DOHH2 (cell line): ENCODE measurements around the gene ZNF576.

ENCODE experiments used
- EZH2phosphoT487 ChIP-seq: fragments of 200-600 bp; sonication (generic); IDR thresholded peaks from 2 replicates; pipeline ENCODE4 v1.6.1; 2017; ENCODE audit warnings: borderline replicate concordance, mild to moderate bottlenecking, antibody characterized with exemption, low read length, moderate library complexity, mixed read lengths
- TF ChIP-seq, protein P1 (sequence below): fragments of 200-600 bp; sonication (generic); IDR thresholded peaks from one replicate; pipeline ENCODE4 v1.5.1; 2014; ENCODE audit warnings: antibody characterized with exemption, mild to moderate bottlenecking, low read depth, low read length; ENCODE audit not compliant: poor library complexity, severe bottlenecking

DNA sequence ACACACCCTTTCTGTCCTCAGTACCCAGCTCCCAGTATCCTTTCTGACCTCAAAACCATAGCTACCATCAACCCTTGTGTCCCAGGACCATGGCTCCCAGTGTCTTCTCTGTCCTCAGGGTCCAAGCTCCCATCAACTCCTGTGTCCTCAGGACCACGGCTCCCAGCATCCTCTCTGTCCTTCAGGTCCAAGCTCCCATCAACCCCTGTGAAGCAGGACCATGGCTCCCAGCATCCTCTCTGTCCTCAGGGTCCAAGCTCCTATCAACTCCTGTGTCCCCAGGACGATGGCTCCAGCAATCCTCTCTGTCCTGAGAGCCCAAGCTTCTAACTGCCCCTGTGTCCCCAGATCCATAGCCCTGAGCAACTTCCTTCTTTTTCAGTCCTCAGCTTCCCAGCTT is 44.9 kb downstream of the ZNF576 start:
- TF ChIP-seq, protein P1, sequence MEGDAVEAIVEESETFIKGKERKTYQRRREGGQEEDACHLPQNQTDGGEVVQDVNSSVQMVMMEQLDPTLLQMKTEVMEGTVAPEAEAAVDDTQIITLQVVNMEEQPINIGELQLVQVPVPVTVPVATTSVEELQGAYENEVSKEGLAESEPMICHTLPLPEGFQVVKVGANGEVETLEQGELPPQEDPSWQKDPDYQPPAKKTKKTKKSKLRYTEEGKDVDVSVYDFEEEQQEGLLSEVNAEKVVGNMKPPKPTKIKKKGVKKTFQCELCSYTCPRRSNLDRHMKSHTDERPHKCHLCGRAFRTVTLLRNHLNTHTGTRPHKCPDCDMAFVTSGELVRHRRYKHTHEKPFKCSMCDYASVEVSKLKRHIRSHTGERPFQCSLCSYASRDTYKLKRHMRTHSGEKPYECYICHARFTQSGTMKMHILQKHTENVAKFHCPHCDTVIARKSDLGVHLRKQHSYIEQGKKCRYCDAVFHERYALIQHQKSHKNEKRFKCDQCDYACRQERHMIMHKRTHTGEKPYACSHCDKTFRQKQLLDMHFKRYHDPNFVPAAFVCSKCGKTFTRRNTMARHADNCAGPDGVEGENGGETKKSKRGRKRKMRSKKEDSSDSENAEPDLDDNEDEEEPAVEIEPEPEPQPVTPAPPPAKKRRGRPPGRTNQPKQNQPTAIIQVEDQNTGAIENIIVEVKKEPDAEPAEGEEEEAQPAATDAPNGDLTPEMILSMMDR: no peak
- no peak for TF ChIP-seq EZH2phosphoT487
